ENCODE results near the gene FNDC4. TPM values are rescaled to one million over a fixed set of nuclear protein-coding genes. Genes with fewer than 3 reads are reported as not detected.
A peak's percentile ranks its signal among the peaks of the same experiment; 100 is the strongest.

FNDC4 gene
- total RNA-seq, 4 donors from 2014 or later = 2.6 to 9.1 (median 5.0) TPM

DNA sequence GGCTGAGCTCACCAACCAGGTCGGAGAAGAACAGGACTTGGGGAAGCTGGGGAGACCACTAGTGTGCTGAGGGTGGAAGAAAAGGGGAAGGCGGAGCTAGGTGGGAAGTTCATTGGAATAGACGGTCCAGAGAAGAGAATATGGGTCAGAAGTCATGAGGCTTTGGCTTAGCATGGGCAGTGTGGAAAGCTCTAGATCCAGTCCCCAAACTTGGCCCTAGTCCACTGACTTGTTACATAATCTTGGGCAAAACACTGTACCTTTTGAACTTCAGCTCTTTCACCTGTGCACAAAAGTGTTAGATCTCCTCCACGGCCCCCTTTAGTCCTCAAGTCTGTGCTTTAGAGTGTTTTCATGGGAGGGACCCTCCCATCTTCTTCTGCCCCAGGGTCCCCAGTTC is 12.3 kb upstream of the FNDC4 start:
- H3K4me3 ChIP-seq (ENCODE audit: low read depth, poor library complexity, severe bottlenecking) = no peak overlapping the region
- no peak for DNase-seq (ENCODE audit: low spot score in 2 of 2)
- WGBS, 2 donors = 71 to 72% methylated on average over 4 of the region's 4 CpGs
- TF ChIP-seq, protein P1, sequence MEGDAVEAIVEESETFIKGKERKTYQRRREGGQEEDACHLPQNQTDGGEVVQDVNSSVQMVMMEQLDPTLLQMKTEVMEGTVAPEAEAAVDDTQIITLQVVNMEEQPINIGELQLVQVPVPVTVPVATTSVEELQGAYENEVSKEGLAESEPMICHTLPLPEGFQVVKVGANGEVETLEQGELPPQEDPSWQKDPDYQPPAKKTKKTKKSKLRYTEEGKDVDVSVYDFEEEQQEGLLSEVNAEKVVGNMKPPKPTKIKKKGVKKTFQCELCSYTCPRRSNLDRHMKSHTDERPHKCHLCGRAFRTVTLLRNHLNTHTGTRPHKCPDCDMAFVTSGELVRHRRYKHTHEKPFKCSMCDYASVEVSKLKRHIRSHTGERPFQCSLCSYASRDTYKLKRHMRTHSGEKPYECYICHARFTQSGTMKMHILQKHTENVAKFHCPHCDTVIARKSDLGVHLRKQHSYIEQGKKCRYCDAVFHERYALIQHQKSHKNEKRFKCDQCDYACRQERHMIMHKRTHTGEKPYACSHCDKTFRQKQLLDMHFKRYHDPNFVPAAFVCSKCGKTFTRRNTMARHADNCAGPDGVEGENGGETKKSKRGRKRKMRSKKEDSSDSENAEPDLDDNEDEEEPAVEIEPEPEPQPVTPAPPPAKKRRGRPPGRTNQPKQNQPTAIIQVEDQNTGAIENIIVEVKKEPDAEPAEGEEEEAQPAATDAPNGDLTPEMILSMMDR (IDR thresholded peaks at IDR 0.05) = no peak
- intact Hi-C loops (cut with DNase I; ENCODE audit: low total_unique reads) = no loop called here

DNA sequence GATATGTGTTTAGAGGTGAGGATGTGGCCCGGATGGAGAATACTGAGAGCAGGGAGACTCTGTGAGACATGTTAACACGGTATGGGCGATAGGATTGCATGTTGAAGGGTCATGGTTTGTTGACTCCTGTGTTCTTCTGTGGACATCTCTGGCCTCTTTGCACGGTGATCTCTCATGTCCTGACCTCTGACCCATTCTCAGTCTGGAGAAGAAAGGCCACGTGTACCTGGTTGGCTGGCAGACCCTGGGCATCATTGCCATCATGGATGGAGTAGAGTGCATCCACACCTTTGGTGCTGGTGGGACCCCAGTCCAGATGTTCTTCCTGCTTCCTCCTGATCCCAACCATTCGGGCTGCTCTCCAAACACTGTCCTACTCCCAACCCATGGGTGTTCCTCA is 11.6 kb upstream of the FNDC4 start:
- TF ChIP-seq, protein P1 (IDR thresholded peaks at IDR 0.05) = no peak
- no peak for TF ChIP-seq POLR2A (IDR thresholded peaks at IDR 0.05)
- no peak overlapping the region for H3K4me3 ChIP-seq (ENCODE audit: low read depth, poor library complexity, severe bottlenecking)
- WGBS, 2 donors = 80 to 93% methylated on average over 6 of the region's 6 CpGs
- intact Hi-C loops (cut with DNase I; ENCODE audit: low total_unique reads) = no loop called here
- DNase-seq (ENCODE audit: low spot score in 2 of 2) = no peak

DNA sequence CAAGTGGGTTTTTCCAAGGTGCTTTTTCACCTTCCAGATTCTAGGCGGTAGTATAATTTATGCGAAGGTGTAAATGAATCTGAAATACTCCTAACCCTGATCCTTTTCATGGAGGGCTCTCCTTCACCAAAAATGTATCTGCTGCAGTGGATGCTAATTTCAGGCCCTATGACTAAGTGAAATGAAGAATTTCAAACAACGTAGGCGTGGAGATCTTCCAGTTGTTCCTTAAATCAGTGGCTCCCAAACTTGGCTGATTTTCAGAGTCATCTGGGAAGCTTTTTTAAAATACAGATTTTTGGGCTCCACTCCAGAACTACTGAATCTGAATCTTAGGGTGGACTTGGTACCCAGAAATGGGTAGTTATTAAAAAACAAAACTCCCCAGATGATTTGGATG is 7.1 kb upstream of the FNDC4 start:
- DNase-seq (ENCODE audit: low spot score in 2 of 2) = no peak
- 72 to 75% methylated on average over 4 of the region's 4 CpGs for WGBS, 2 donors
- no peak overlapping the region for H3K4me3 ChIP-seq (ENCODE audit: low read depth, poor library complexity, severe bottlenecking)
- TF ChIP-seq POLR2A (IDR thresholded peaks at IDR 0.05) = no peak
- TF ChIP-seq, protein P1 (IDR thresholded peaks at IDR 0.05) = no peak
- intact Hi-C loops (cut with DNase I; ENCODE audit: low total_unique reads) = no loop called here

DNA sequence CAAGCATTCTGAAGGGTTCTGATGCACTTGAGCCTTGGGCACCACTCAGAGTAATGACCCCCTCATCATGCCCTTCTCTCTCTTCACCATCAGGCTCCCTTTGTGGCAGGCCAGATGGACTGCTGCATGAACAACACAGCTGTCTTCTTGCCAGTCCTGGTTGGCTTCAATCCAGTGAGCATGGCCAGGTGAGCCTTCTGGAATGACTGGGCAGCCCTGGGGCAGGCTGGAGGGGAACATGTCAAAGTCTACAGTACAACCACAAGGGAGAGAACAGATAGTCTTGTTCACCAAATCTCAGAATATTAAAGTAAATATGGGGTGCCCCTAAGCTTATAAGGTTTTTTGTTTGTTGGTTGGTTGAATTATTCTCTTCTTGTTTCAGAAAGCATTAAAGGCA is 6.0 kb upstream of the FNDC4 start:
- intact Hi-C loops (cut with DNase I; ENCODE audit: low total_unique reads) = no loop called here
- H3K4me3 ChIP-seq (ENCODE audit: low read depth, poor library complexity, severe bottlenecking) = no peak overlapping the region
- DNase-seq (ENCODE audit: low spot score in 2 of 2) = no peak
- TF ChIP-seq, protein P1 (IDR thresholded peaks at IDR 0.05) = no peak
- no peak for TF ChIP-seq POLR2A (IDR thresholded peaks at IDR 0.05)

DNA sequence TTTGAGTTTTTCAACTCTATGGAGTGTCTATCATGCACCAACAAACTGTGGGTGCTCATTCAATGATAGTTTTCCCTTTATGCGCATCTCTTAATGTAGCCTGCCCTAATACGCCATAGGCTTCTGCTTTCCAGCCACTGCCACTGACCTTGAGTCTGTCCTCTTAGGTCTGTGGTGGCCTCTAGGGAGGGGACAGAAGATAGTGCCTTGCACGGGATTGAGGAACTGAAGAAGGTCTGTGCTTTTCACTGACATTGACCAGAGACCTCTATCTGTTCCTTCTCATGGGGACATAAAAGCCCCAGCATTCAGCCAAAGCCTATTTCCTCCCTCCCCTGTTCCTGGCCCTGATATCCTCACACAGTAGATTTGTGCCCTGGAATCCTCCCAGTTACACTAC is 4.0 kb upstream of the FNDC4 start:
- peak in 1 of 2 donors; percentile 20 for DNase-seq (ENCODE audit: low spot score in 2 of 2)
- 80 to 86% methylated on average over 3 of the region's 3 CpGs for WGBS, 2 donors
- TF ChIP-seq POLR2A (IDR thresholded peaks at IDR 0.05) = no peak
- TF ChIP-seq, protein P1 (IDR thresholded peaks at IDR 0.05) = no peak
- intact Hi-C loops (cut with DNase I; ENCODE audit: low total_unique reads) = no loop called here
- no peak overlapping the region for H3K4me3 ChIP-seq (ENCODE audit: low read depth, poor library complexity, severe bottlenecking)

DNA sequence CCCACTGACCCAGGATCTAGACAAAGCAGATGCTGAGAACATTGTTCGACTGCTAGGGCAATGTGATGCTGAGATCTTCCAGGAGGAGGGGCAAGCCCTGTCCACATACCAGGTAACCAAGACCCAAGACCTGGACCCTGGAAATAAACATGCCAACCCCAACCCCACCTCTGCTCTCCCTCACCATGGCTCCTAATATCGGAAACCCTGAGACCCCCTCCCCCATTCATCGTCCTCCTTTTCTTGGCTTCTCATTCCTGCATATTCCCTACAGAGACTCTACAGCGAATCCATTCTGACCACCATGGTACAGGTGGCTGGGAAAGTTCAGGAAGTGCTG is 2.3 kb upstream of the FNDC4 start:
- intact Hi-C loops (cut with DNase I; ENCODE audit: low total_unique reads) = no loop called here
- TF ChIP-seq, protein P1 (IDR thresholded peaks at IDR 0.05) = no peak
- no peak for TF ChIP-seq POLR2A (IDR thresholded peaks at IDR 0.05)
- peak in 1 of 2 donors; percentile 74 for DNase-seq (ENCODE audit: low spot score in 2 of 2)
- WGBS, 2 donors = 75 to 86% methylated on average over 4 of the region's 4 CpGs
- no peak overlapping the region for H3K4me3 ChIP-seq (ENCODE audit: low read depth, poor library complexity, severe bottlenecking)
